ENCODE data around the gene MYO9B.
"Not testable (repeated sequence)": the region's sequence is repeated elsewhere in the genome, so short reads cannot be mapped to it uniquely, and the experiment has no call there.

Gene MYO9B

GRCh38 chr19:17081672-17082630 lies 6.4 kb downstream of the MYO9B start:
- in situ Hi-C loops (cut with MboI; ENCODE audit: low sequenced_read_pairs): no loop called here

GRCh38 chr19:17086120-17086519 lies 10.5 kb downstream of the MYO9B start:
- in situ Hi-C loops (cut with MboI; ENCODE audit: low sequenced_read_pairs): no loop called here

DNA sequence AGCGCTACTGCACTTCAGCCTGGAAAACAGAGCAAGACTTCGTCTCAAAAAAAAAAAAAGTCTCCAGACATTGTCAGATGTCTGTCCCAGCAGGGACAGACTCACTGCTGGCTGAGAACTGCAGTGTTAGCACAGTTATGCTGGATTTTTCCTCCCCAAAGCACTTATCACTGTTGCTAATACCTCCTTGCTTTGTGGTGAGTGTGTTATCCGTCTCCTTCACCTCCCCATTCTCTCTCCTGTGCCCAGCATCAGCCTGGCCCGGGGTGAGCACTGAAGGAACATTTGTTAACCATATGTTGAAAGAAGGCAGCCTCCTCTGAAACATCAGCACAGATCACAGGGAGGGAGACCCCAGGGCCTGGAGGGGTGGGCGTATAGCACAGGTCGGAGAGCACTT lies 11.3 kb downstream of the MYO9B start:
- in situ Hi-C loops (cut with MboI; ENCODE audit: low sequenced_read_pairs): no loop called here

GRCh38 chr19:17088552-17088951 lies 13.0 kb downstream of the MYO9B start:
- in situ Hi-C loops (cut with MboI; ENCODE audit: low sequenced_read_pairs): no loop called here

- in situ Hi-C loops (cut with MboI; ENCODE audit: low sequenced_read_pairs): no loop called here
These were observed 15.0 kb downstream of the MYO9B start for GRCh38 chr19:17090583-17090982.

DNA sequence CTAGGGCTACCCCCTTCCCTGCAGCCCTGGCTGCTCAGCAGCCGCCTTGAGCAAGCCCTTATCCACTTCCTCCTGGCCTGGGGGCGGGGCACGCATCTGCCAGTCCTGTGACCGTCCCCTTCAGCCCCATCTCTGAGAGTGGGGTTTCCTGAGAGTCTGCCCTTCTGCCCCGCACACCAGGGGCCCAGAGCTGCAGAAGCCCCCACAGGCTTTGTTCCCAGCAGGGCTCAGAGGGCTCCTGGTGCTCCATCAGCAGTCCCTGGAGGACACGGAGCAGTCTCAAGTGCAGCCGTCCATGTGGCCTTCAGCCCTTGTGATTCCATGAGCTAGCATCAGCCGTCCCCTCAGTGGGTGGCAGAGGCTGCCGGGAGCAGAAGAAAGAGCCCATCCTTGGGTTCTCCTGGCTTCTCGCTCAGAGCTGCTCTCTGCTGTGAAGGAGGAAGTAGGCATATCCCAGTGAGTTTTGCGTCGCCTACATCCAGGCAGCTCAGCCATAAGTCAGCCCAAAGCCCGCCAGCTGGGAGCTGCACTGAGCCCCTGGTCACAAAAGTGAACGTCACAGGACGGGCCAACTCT lies 16.3 kb downstream of the MYO9B start:
- in situ Hi-C loops (cut with MboI; ENCODE audit: low sequenced_read_pairs): no loop called here

DNA sequence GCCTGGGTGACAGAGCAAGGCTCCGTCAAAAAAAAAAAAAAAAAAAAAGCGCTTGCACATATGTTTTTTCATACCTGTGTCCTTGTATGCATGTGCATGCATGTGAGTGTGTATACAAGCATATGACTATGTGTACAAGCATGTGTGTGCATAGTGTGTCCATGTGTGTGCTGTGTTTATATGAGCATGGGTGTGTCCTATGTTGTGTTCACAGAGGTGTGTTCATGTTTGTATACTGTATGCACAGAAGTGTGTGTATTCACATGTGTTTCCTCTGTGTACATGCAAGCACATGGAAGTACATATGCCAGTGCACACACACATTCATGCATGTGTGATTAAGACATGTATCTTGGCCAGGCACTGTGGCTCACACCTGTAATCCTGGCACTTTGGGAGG lies 17.1 kb downstream of the MYO9B start:
- in situ Hi-C loops (cut with MboI; ENCODE audit: low sequenced_read_pairs): no loop called here

DNA sequence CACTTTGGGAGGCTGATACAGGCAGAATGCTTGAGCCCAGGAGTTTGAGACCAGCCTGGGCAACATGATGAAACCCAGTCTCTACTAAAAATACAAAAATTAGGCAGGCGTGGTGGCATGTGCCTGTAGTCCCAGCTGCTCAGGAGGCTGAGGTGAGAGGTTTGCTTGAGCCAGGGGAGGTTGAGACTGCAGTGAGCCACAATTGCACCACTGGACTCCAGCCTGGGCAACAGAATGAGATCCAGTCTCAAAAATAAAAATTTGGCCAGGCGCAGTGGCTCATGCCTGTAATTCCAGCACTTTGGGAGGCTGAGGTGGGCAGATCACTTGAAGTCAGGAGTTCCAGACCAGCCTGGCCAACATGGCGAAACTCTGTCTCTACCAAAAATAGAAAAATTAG lies 19.1 kb downstream of the MYO9B start:
- in situ Hi-C loops (cut with MboI; ENCODE audit: low sequenced_read_pairs): not testable (repeated sequence)

DNA sequence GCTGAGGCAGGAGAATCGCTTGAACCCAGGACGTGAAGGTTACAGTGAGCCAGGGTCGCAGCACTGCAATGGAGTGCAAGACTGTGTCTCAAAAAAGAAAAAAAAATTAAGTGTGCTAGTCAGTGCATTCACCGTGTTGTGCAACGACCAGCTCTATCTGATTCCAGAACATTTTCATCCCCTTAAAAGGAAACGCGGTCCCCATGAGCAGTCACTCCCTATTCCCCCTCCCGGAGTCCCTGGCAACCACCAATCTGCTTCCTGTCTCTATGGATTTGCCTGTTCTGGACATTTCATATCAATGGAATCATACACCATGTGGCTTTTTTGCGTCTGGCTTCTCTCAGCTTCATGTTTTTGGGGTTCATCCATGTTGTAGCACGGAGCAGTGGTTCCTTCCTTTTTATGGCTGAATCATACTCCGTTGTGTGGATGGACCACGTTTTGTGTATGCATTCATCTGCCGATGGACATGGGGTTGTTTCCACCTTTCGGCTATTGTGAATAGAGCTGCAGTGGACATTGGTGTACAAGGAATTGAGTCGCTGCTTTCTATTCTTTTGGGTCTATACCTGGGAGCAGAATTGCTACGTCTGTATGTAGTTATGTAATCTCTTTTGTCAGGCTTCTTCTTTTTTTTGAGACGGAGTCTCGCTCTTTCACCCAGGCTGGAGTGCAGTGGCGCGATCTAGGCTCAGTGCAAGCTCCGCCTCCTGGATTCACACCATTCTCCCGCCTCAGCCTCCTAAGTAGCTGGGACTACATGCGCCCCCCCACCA lies 19.8 kb downstream of the MYO9B start:
- in situ Hi-C loops (cut with MboI; ENCODE audit: low sequenced_read_pairs): no loop called here

GRCh38 chr19:17097593-17098126 lies 22.1 kb downstream of the MYO9B start:
- in situ Hi-C loops (cut with MboI; ENCODE audit: low sequenced_read_pairs): no loop called here

DNA sequence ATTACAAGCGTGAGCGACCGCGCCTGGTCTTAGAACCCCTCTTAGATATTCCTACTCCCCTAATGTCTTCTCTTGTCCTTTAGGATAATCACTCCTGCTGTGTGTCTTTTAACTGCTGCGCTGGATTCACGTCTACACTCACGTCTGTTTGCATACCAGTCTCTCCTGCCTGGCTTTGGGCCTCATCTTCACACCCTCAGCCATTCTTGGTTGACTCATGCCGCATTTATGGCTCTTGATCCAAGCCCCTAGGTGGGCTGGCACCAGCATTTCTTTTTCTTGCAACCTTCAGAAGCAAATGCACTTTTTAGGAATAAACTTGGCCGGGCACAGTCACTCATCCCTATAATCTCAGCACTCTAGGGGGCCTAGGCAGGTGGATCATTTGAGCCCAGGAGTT lies 22.7 kb downstream of the MYO9B start:
- in situ Hi-C loops (cut with MboI; ENCODE audit: low sequenced_read_pairs): no loop called here

DNA sequence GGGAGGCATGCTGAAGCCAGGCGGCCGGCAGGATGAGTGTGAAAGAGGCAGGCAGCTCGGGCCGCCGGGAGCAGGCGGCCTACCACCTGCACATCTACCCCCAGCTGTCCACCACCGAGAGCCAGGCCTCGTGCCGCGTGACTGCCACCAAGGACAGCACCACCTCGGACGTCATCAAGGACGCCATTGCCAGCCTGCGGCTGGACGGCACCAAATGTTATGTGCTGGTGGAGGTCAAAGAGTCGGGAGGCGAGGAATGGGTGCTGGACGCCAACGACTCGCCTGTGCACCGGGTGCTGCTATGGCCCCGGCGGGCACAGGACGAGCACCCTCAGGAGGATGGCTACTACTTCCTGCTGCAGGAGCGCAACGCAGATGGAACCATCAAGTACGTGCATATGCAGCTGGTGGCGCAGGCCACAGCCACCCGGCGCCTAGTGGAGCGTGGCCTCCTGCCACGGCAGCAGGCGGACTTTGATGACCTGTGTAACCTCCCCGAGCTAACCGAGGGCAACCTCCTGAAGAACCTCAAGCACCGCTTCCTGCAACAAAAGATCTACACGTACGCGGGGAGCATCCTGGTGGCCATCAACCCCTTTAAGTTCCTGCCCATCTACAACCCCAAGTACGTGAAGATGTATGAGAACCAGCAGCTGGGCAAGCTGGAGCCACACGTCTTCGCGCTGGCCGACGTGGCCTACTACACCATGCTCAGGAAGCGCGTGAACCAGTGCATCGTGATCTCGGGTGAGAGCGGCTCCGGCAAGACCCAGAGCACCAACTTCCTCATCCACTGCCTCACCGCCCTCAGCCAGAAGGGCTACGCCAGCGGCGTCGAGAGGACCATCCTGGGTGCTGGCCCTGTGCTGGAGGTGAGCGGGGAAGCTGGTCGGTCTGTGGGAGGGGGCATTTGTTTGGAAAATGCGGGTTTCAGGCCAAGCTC lies 26.4 kb downstream of the MYO9B start:
- in situ Hi-C loops (cut with MboI; ENCODE audit: low sequenced_read_pairs): no loop called here

GRCh38 chr19:17103177-17103576 lies 27.6 kb downstream of the MYO9B start:
- in situ Hi-C loops (cut with MboI; ENCODE audit: low sequenced_read_pairs): no loop called here

- in situ Hi-C loops (cut with MboI; ENCODE audit: low sequenced_read_pairs): no loop called here
These were observed 29.1 kb downstream of the MYO9B start for GRCh38 chr19:17104679-17105078.

GRCh38 chr19:17105556-17105955 lies 30.0 kb downstream of the MYO9B start:
- in situ Hi-C loops (cut with MboI; ENCODE audit: low sequenced_read_pairs): no loop called here

- in situ Hi-C loops (cut with MboI; ENCODE audit: low sequenced_read_pairs): not testable (repeated sequence)
These were observed 31.4 kb downstream of the MYO9B start for GRCh38 chr19:17106964-17107363.

DNA sequence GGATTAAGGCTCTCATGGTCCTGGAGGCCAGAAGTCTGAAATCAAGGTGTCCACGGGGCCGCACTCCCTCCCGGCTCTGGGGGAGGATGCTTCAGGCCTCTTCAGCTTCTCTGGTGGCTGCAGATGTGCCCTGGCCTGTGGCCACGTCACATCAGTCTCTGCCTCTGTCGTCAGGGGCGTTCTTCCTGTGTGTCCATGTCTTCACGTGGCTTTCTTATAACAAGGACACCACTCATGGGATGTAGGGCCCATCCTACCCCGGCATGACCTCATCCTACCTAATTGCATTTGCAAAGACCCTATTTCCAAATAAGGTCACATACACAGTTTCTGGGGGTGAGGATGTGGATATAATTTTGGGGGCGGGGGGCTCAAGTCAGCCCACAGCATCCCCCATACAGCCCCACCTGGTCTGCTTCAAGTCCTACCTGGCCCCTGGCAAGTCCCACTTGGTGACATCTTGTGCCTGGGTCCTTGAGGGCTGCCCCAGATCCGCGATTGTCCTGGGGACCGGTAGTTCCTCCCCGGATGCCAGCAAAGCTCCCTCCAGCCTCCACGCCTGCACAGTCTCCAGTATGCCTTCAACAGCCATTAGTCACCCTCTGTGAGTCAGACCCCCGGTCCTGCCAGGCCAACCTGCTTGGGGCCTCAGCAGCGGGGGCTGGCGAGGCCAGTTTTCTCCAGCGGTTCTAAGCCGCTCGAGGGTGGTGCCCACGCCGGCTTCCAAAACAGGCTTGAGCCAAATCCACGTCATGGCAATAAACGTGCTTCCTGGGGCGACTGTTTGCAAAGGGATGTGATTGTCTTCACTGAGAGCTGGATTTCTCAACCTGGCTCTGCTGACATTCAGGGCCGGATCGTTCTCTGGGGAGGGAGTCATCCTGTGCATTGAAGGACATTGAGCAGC lies 32.2 kb downstream of the MYO9B start:
- in situ Hi-C loops (cut with MboI; ENCODE audit: low sequenced_read_pairs): no loop called here

- in situ Hi-C loops (cut with MboI; ENCODE audit: low sequenced_read_pairs): no loop called here
These were observed 32.8 kb downstream of the MYO9B start for GRCh38 chr19:17108453-17108784.

DNA sequence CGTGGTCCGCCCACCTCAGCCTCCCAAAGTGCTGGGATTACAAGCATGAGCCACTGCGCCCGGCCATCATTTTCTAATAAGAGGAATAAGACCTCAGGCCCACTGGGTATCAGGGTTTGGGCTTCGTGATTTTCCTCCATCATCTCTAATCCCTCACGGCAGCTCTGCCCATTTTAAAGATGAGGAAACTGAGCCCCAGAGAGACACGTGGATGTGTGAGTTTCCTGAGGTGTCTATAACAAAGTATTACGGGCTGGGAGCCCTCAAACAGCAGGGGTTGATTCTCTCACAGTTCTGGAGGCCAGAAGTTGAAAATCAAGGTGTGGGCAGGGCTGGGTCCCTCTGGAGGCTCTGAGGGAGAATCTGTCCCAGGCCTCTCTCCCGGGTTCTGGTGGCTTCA lies 33.7 kb downstream of the MYO9B start:
- in situ Hi-C loops (cut with MboI; ENCODE audit: low sequenced_read_pairs): no loop called here
